OCI-LY1 (cell line): ENCODE measurements around the gene TP53TG5.

Experiments
- CTCF ChIP-seq: fragments of 200-600 bp; sonication (generic), shearing (Covaris generic); IDR thresholded peaks from 2 replicates; pipeline ENCODE4 v1.5.1; 2017; ENCODE audit warnings: mild to moderate bottlenecking, antibody characterized with exemption, low read length, moderate library complexity, mixed read lengths
- EZH2 ChIP-seq: fragments of 200-600 bp; sonication (generic), shearing (Covaris generic); IDR thresholded peaks from 2 replicates; pipeline ENCODE4 v1.8.0; 2017; ENCODE audit warnings: borderline replicate concordance, mixed run types, mild to moderate bottlenecking, antibody characterized with exemption, low read length, moderate library complexity, mixed read lengths

- TF ChIP-seq CTCF (no peak), EZH2 (no peak)
Measured at GRCh38 chr20:45346851-45347250, 31.3 kb downstream of the TP53TG5 start.
